ENCODE data around the gene FGD3.

FGD3 gene

DNA sequence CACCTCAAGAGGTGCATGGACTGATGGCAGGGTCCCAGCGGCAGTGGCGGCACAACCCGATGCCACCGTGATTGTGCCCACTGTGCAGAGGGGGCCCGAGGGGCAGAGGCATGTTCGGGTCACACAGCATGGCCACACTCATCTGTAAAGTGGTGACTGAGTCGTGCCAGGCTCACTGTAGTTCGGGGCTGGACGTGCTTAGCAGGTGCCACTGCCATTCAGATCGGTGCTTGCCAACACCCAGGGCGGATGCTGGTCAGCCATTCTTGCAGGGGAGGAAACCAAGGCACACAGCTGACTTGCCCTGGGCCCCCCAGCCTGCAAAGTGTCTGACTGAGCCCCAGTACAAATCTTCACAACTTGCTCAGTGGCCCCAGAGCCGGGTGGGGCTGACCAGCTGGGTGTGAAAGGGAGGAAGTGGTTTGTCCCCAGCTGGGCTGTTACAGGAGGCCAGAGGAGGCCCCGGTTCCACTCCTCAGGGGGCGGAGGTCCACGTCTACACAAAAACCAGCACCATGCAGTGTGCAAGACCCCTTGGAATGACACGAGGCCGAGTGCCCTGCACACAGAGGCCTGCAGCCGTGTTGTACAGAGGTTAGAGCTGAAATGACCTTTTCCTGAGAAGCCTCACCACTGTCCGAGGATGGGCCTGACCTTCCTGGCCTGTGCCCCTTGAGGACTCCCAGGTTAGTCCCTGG, 17.9 kb downstream of the FGD3 start:
- Histone ChIP-seq H2AFZ (ENCODE audit: low read depth, low read length, severe bottlenecking) (no peak overlapping the region), H3F3A (ENCODE audit: insufficient read depth) (no peaks in the 10 kb centered on the region), H3K27ac (ENCODE audit: low read depth, low read length) (0 out of 2 replicates have a peak overlapping the region, but pooled peaks have one; percentile 67), H3K9ac (ENCODE audit: low read length) (peak overlapping the region; percentile 61), H3K4me2 (ENCODE audit: low read depth, low read length, poor library complexity, severe bottlenecking) (peak overlapping the region; percentile 74), H4K20me1 (ENCODE audit: low read depth, low read length) (no peaks in the 10 kb centered on the region), H3K9me2 (replicated peaks; ENCODE audit: insufficient read depth, low read length) (no peaks in the 10 kb centered on the region), H3K4me3 (ENCODE audit: insufficient read depth, low read length, poor library complexity, severe bottlenecking) (peak overlapping the region; percentile 53), H3K27me3 (ENCODE audit: low read length) (no peaks in the 10 kb centered on the region), H3K36me3 (ENCODE audit: low read length) (no peaks in the 10 kb centered on the region), H3K9me3 (ENCODE audit: insufficient read depth, low read length) (no peaks in the 10 kb centered on the region), H3K79me2 (ENCODE audit: insufficient read depth, low read length) (no peaks in the 10 kb centered on the region)
- no peak for TF ChIP-seq EZH2phosphoT487 (conservative IDR thresholded peaks at IDR 0.05; ENCODE audit: low read length)

DNA sequence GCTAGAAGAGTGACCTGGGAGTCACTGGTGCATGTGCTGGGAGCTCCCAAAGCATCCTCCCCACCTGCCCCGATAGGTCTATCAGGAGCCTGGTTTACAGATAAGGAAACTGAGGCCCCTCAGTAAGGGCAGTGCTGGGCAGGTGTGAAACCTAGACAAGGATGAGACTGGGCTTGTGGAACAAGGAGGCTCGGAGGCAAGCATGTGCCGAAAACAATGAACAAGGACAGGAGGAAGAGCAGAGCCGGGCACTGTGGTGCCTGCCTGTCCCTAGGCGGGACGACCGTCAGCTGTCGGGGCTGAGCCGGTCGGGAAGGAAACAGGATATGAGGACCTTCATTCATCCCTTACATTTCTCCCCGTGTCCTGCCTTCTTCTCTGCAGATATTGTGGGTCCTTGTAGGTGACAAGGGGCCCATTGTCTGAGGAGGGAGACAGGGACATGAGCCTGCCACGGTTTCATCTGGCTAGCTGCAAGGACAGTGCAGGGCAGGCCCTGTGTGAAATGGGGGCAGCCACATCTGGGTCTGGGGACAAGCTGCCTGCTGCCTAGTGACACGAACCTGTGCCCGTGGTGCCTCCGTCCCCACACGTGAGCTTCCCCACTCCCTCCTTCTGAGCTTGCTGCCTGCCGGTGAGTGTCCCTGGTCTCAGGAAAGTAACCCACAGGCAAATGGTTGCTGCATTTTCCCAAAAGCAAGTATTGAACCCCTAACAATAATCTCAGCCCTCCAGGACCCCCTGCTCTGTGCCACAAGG, 18.6 kb downstream of the FGD3 start:
- no peaks in the 10 kb centered on the region for H3F3A ChIP-seq (ENCODE audit: insufficient read depth)
- no peak overlapping the region for H3K27ac ChIP-seq (ENCODE audit: low read depth, low read length)
- TF ChIP-seq EZH2phosphoT487 (conservative IDR thresholded peaks at IDR 0.05; ENCODE audit: low read length), result no peak
- TF ChIP-seq, protein P1, sequence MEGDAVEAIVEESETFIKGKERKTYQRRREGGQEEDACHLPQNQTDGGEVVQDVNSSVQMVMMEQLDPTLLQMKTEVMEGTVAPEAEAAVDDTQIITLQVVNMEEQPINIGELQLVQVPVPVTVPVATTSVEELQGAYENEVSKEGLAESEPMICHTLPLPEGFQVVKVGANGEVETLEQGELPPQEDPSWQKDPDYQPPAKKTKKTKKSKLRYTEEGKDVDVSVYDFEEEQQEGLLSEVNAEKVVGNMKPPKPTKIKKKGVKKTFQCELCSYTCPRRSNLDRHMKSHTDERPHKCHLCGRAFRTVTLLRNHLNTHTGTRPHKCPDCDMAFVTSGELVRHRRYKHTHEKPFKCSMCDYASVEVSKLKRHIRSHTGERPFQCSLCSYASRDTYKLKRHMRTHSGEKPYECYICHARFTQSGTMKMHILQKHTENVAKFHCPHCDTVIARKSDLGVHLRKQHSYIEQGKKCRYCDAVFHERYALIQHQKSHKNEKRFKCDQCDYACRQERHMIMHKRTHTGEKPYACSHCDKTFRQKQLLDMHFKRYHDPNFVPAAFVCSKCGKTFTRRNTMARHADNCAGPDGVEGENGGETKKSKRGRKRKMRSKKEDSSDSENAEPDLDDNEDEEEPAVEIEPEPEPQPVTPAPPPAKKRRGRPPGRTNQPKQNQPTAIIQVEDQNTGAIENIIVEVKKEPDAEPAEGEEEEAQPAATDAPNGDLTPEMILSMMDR (IDR thresholded peaks at IDR 0.05; ENCODE audit: insufficient read depth, low read length, poor library complexity, severe bottlenecking), result no peak
- no peak overlapping the region for H3K9ac ChIP-seq (ENCODE audit: low read length)
- H3K4me3 ChIP-seq (ENCODE audit: insufficient read depth, low read length, poor library complexity, severe bottlenecking), result no peak overlapping the region
- H3K36me3 ChIP-seq (ENCODE audit: low read length), result no peaks in the 10 kb centered on the region
- H4K20me1 ChIP-seq (ENCODE audit: low read depth, low read length), result no peaks in the 10 kb centered on the region
- no peaks in the 10 kb centered on the region for H3K9me3 ChIP-seq (ENCODE audit: insufficient read depth, low read length)
- no peaks in the 10 kb centered on the region for H3K27me3 ChIP-seq (ENCODE audit: low read length)
- no peaks in the 10 kb centered on the region for H3K79me2 ChIP-seq (ENCODE audit: insufficient read depth, low read length)
- no peak overlapping the region for H2AFZ ChIP-seq (ENCODE audit: low read depth, low read length, severe bottlenecking)
- peak overlapping the region; percentile 74 for H3K4me2 ChIP-seq (ENCODE audit: low read depth, low read length, poor library complexity, severe bottlenecking)
- no peaks in the 10 kb centered on the region for H3K9me2 ChIP-seq (replicated peaks; ENCODE audit: insufficient read depth, low read length)

DNA sequence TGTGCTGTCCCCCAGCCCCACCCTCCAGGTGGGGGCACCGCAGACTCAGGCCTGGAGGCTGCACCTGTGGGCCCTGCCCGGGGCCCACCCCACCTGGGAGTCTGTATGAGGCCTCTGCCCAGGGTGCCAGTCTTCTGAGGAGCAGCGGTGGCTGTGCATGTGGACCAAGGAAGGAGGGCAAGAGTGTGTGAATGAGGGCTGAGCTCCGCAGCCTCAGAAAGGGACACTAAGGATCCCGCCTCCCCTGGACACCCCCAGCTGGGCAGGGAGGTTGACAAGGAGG, 19.1 kb downstream of the FGD3 start:
- H3K27me3 ChIP-seq (ENCODE audit: low read length), result no peaks in the 10 kb centered on the region
- no peak overlapping the region for H2AFZ ChIP-seq (ENCODE audit: low read depth, low read length, severe bottlenecking)
- no peaks in the 10 kb centered on the region for H3K36me3 ChIP-seq (ENCODE audit: low read length)
- no peaks in the 10 kb centered on the region for H3K9me2 ChIP-seq (replicated peaks; ENCODE audit: insufficient read depth, low read length)
- H3K9ac ChIP-seq (ENCODE audit: low read length), result no peak overlapping the region
- H3K4me3 ChIP-seq (ENCODE audit: insufficient read depth, low read length, poor library complexity, severe bottlenecking), result no peak overlapping the region
- no peaks in the 10 kb centered on the region for H3K9me3 ChIP-seq (ENCODE audit: insufficient read depth, low read length)
- TF ChIP-seq, protein P1 (IDR thresholded peaks at IDR 0.05; ENCODE audit: insufficient read depth, low read length, poor library complexity, severe bottlenecking), result no peak
- TF ChIP-seq EZH2phosphoT487 (conservative IDR thresholded peaks at IDR 0.05; ENCODE audit: low read length), result no peak
- no peak overlapping the region for H3K4me2 ChIP-seq (ENCODE audit: low read depth, low read length, poor library complexity, severe bottlenecking)
- no peaks in the 10 kb centered on the region for H4K20me1 ChIP-seq (ENCODE audit: low read depth, low read length)
- no peaks in the 10 kb centered on the region for H3F3A ChIP-seq (ENCODE audit: insufficient read depth)
- H3K79me2 ChIP-seq (ENCODE audit: insufficient read depth, low read length), result no peaks in the 10 kb centered on the region
- H3K27ac ChIP-seq (ENCODE audit: low read depth, low read length), result no peak overlapping the region

DNA sequence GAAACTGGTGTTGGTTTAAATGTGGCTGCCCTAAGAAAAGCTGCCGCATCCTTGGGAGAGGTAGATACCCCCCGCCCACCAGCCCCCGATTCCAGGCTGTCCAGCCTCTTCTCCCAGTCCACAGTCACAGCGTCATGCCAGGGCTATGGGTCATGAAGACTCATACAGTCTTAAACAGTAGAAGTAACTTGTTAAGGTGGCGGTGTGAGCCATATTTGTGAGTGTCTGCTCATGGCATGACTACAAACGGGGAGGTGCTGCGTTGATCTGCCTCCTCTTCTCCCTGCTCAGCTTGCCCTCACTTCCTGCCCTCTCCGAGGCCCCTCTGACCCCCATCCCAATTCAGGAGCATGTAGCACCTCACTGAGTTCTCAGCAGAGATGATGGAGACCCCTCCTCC, 20.8 kb downstream of the FGD3 start:
- no peaks in the 10 kb centered on the region for H3K9me3 ChIP-seq (ENCODE audit: insufficient read depth, low read length)
- H2AFZ ChIP-seq (ENCODE audit: low read depth, low read length, severe bottlenecking), result no peak overlapping the region
- H3K9ac ChIP-seq (ENCODE audit: low read length), result no peak overlapping the region
- H3K9me2 ChIP-seq (replicated peaks; ENCODE audit: insufficient read depth, low read length), result no peaks in the 10 kb centered on the region
- no peaks in the 10 kb centered on the region for H3F3A ChIP-seq (ENCODE audit: insufficient read depth)
- no peak overlapping the region for H3K27ac ChIP-seq (ENCODE audit: low read depth, low read length)
- H3K27me3 ChIP-seq (ENCODE audit: low read length), result no peaks in the 10 kb centered on the region
- H3K4me2 ChIP-seq (ENCODE audit: low read depth, low read length, poor library complexity, severe bottlenecking), result no peak overlapping the region
- H4K20me1 ChIP-seq (ENCODE audit: low read depth, low read length), result no peaks in the 10 kb centered on the region
- H3K36me3 ChIP-seq (ENCODE audit: low read length), result no peaks in the 10 kb centered on the region
- H3K79me2 ChIP-seq (ENCODE audit: insufficient read depth, low read length), result no peaks in the 10 kb centered on the region
- no peak overlapping the region for H3K4me3 ChIP-seq (ENCODE audit: insufficient read depth, low read length, poor library complexity, severe bottlenecking)
- no peak for TF ChIP-seq EZH2phosphoT487 (conservative IDR thresholded peaks at IDR 0.05; ENCODE audit: low read length)
- TF ChIP-seq, protein P1 (IDR thresholded peaks at IDR 0.05; ENCODE audit: insufficient read depth, low read length, poor library complexity, severe bottlenecking), result no peak

Measured in SU-DHL-6 (cell line).